ENCODE results near the gene HAND2. TPM values are rescaled to one million over a fixed set of nuclear protein-coding genes. Genes with fewer than 3 reads are reported as not detected.

The HAND2 gene
- total RNA-seq = 0.32 and 0.46 TPM in 2 replicates

GRCh38 chr4:173529477-173530325 is at the start of gene HAND2:
Gene HAND2 (minus strand): TSS chr4:173530229. CDS start chr4:173529289, 940 bp downstream.

Other genes with a start within 250 kb of the HAND2 start
- gene HMGB2, start 195.9 kb downstream of the HAND2 start, total RNA-seq = 149 and 237 TPM in 2 replicates
- 21.4 and 26.4 TPM in 2 replicates for gene SAP30, start 159.3 kb downstream of the HAND2 start, total RNA-seq
- 0.15 TPM in 1 of 2 replicates, not detected in the other for gene SCRG1, start 131.1 kb downstream of the HAND2 start, total RNA-seq